ENCODE measurements around the gene GRK7. TPM values are rescaled to one million over a fixed set of nuclear protein-coding genes. Genes with fewer than 3 reads are reported as not detected.

The GRK7 gene
- total RNA-seq, 1 experiment from 2014 or later: not detected

- no peaks in the 10 kb centered on the region for H3K27me3 Mint-ChIP-seq (ENCODE audit: low read depth)
- H3K4me3 Mint-ChIP-seq: no peak overlapping the region
Observed at GRCh38 chr3:141723255-141723654, 40.0 kb upstream of the GRK7 start.

More at GRCh38 chr3:141723255-141723654, 40.0 kb upstream of the GRK7 start:
- Histone ChIP-seq H4K91ac (ENCODE audit: insufficient read length, low read depth, low read length) (no peak overlapping the region), H3K4me2 (ENCODE audit: insufficient read depth, insufficient read length, low read length) (no peak overlapping the region), H3K14ac (ENCODE audit: insufficient read depth, low read length) (no peak overlapping the region), H4K8ac (replicated peaks; ENCODE audit: insufficient read length, low read depth, low read length) (no peak overlapping the region), H2BK5ac (ENCODE audit: insufficient read length, low read length) (no peak overlapping the region), H3K4me1 (ENCODE audit: insufficient read depth, low read length) (no peaks in the 10 kb centered on the region), H3T11ph (ENCODE audit: low read length) (no peak overlapping the region), H3K27ac (ENCODE audit: insufficient read length, low read depth, low read length) (no peak overlapping the region), H3K79me1 (ENCODE audit: insufficient read depth, low read depth, low read length, poor library complexity, severe bottlenecking) (no peaks in the 10 kb centered on the region), H3K79me2 (ENCODE audit: insufficient read depth, low read length) (no peaks in the 10 kb centered on the region), H2BK12ac (ENCODE audit: insufficient read length, low read depth, low read length) (no peak overlapping the region), H3K56ac (ENCODE audit: insufficient read length, low read depth, low read length) (no peak overlapping the region), H3K23me2 (ENCODE audit: insufficient read length, low read depth, low read length, poor library complexity, severe bottlenecking) (no peaks in the 10 kb centered on the region), H3K27me3 (ENCODE audit: insufficient read depth, low read length) (no peaks in the 10 kb centered on the region), H3K9me3 (ENCODE audit: control insufficient read depth, low read depth, low read length) (no peaks in the 10 kb centered on the region), H2AFZ (ENCODE audit: low read length) (no peak overlapping the region), H2AK5ac (ENCODE audit: insufficient read length, low read length) (no peak overlapping the region), H2BK15ac (ENCODE audit: low read depth, low read length) (no peak overlapping the region), H2BK120ac (ENCODE audit: low read depth, low read length, poor library complexity, severe bottlenecking) (no peak overlapping the region), H4K5ac (ENCODE audit: insufficient read length, low read depth, low read length) (no peak overlapping the region), H4K20me1 (ENCODE audit: control insufficient read depth, insufficient read depth, insufficient read length) (no peaks in the 10 kb centered on the region), H3K23ac (ENCODE audit: insufficient read length, low read depth, low read length) (no peak overlapping the region), H3K18ac (ENCODE audit: insufficient read length, low read depth, low read length) (no peak overlapping the region), H3K9ac (ENCODE audit: extremely low read depth, insufficient read length, low read length) (no peak overlapping the region), H2BK20ac (ENCODE audit: low read depth, low read length, poor library complexity, severe bottlenecking) (no peak overlapping the region), H3K4ac (ENCODE audit: low read depth, low read length) (no peak overlapping the region)
- Mint-ChIP-seq H3K9me3 (no peaks in the 10 kb centered on the region), H3K36me3 (ENCODE audit: insufficient read depth in 1 of 3, low read depth in 3 of 3) (no peaks in the 10 kb centered on the region), H3K4me1 (peaks cover 9 to 13% of the 10 kb centered on the region in 2 experiments), H3K27ac (no peak overlapping the region)
- no peak for DNase-seq
- TF ChIP-seq CTCF (conservative IDR thresholded peaks at IDR 0.05): no peak
